IMR-90 (cell line): Measurements from ENCODE around the gene INSR. TPM values are rescaled to one million over a fixed set of nuclear protein-coding genes. Genes with fewer than 3 reads are reported as not detected.

ENCODE experiments used
- ATAC-seq: fragments of 200-7000 bp; cut with Tn5 transposase; 2 replicates; pipeline ENCODE4 v1.9.1; 2020; ENCODE audit warnings: low read depth, mild to moderate bottlenecking, moderate library complexity
- BruUV-seq: library from RNA; stranded (reverse); fragments of 400-500 nt; replicated peaks from 2 replicates; lab custom pipeline; 2021; lab: Mats Ljungman, UMichigan
- CTCF ChIA-PET: fragments of 300-600 bp; formaldehyde crosslinking; extraction: SDS; loops from one replicate; lab custom pipeline; 2021; ENCODE audit warnings: antibody characterized with exemption; lab: Yijun Ruan, JAX
- POLR2A ChIA-PET: fragments of 300-600 bp; sonication (Branson Sonifier 250); formaldehyde crosslinking; loops from one replicate; lab custom pipeline; 2022; ENCODE audit warnings: antibody characterized with exemption; ENCODE audit not compliant: unreplicated experiment; lab: Charles Lee
- DNase-seq: peaks from one replicate; pipeline ENCODE4 v3.0.0; 2013
- H2AFZ ChIP-seq: replicated peaks from 2 replicates; pipeline ENCODE3; 2013; ENCODE audit warnings: low read length, mild to moderate bottlenecking; ENCODE audit not compliant: poor library complexity
- H2AK5ac ChIP-seq: 2 replicates; pipeline ENCODE4 v1.6.1; 2013; ENCODE audit warnings: low read depth, low read length, inconsistent platforms
- H2AK9ac ChIP-seq: replicated peaks from 2 replicates; pipeline ENCODE3; 2013; ENCODE audit warnings: mild to moderate bottlenecking, low read depth, low read length, moderate library complexity; ENCODE audit not compliant: poor library complexity
- H2BK120ac ChIP-seq: 2 replicates; pipeline ENCODE4 v1.6.1; 2013; ENCODE audit warnings: low read depth, low read length, inconsistent platforms
- H2BK15ac ChIP-seq: 3 replicates; pipeline ENCODE4 v1.6.1; 2013; ENCODE audit warnings: low read depth, low read length, inconsistent platforms
- H2BK20ac ChIP-seq: 2 replicates; pipeline ENCODE4 v1.6.1; 2013; ENCODE audit warnings: low read depth, mild to moderate bottlenecking, inconsistent platforms, low read length, moderate library complexity
- H2BK5ac ChIP-seq: 2 replicates; pipeline ENCODE4 v1.6.1; 2013; ENCODE audit warnings: mild to moderate bottlenecking, low read depth, low read length, inconsistent platforms; ENCODE audit not compliant: poor library complexity, severe bottlenecking
- H3K14ac ChIP-seq: replicated peaks from 2 replicates; pipeline ENCODE4 v1.6.1; 2013; ENCODE audit warnings: low read depth, low read length, inconsistent platforms
- H3K18ac ChIP-seq: 2 replicates; pipeline ENCODE4 v1.6.1; 2013; ENCODE audit warnings: low read depth, low read length, control low read depth
- H3K23ac ChIP-seq: 2 replicates; pipeline ENCODE4 v1.6.1; 2013; ENCODE audit warnings: low read depth, low read length, inconsistent platforms
- H3K27ac ChIP-seq: 2 replicates; pipeline ENCODE4 v1.5.1; 2013; ENCODE audit warnings: mild to moderate bottlenecking, control low read depth, low read length; ENCODE audit not compliant: insufficient read depth
- H3K27me3 ChIP-seq: 2 replicates; pipeline ENCODE4 v1.6.1; 2013; ENCODE audit warnings: low read length; ENCODE audit not compliant: control insufficient read depth, insufficient read depth
- H3K36me3 ChIP-seq: 2 replicates; pipeline ENCODE4 v1.6.1; 2013; ENCODE audit warnings: low read length, mixed read lengths; ENCODE audit not compliant: control insufficient read depth, insufficient read depth
- H3K4ac ChIP-seq: 2 replicates; pipeline ENCODE4 v1.6.1; 2013; ENCODE audit warnings: low read depth, low read length, inconsistent platforms
- H3K4me1 ChIP-seq: 2 replicates; pipeline ENCODE4 v1.6.1; 2013; ENCODE audit warnings: low read length, mixed read lengths; ENCODE audit not compliant: control insufficient read depth, insufficient read depth
- H3K4me2 ChIP-seq: 2 replicates; pipeline ENCODE4 v1.6.1; 2013; ENCODE audit warnings: low read depth, mild to moderate bottlenecking, control low read depth, low read length, moderate library complexity
- H3K4me3 ChIP-seq: 2 replicates; pipeline ENCODE4 v1.5.1; 2013; ENCODE audit warnings: low read depth, mild to moderate bottlenecking, control low read depth, low read length, moderate library complexity; ENCODE audit not compliant: insufficient read depth
- H3K56ac ChIP-seq: 2 replicates; pipeline ENCODE4 v1.6.1; 2013; ENCODE audit warnings: low read length, inconsistent platforms; ENCODE audit not compliant: insufficient read depth; ENCODE audit errors: extremely low read depth
- H3K79me1 ChIP-seq, 2 experiments: 2 replicates each; pipeline ENCODE4 v1.6.1; 2013; ENCODE audit warnings: low read length in 2 of 2, inconsistent platforms in 1 of 2, low read depth in 1 of 2
- H3K9ac ChIP-seq: 2 replicates; pipeline ENCODE4 v1.6.1; 2013; ENCODE audit warnings: low read depth, low read length, control low read depth
- H3K9me1 ChIP-seq: 2 replicates; pipeline ENCODE4 v1.6.1; 2013; ENCODE audit warnings: low read length, inconsistent platforms; ENCODE audit not compliant: insufficient read depth
- H3K9me3 ChIP-seq: 2 replicates; pipeline ENCODE4 v1.6.1; 2013; ENCODE audit warnings: low read length; ENCODE audit not compliant: control insufficient read depth, insufficient read depth
- H4K20me1 ChIP-seq: 2 replicates; pipeline ENCODE4 v1.6.1; 2013; ENCODE audit warnings: low read length, inconsistent platforms; ENCODE audit not compliant: insufficient read depth
- H4K5ac ChIP-seq: 2 replicates; pipeline ENCODE4 v1.6.1; 2013; ENCODE audit warnings: mild to moderate bottlenecking, low read depth, low read length, control low read depth
- H4K8ac ChIP-seq, 2 experiments: 2 replicates each; pipeline ENCODE4 v1.6.1; 2013; ENCODE audit warnings: low read depth in 2 of 2, low read length in 2 of 2, control low read depth in 1 of 2, inconsistent platforms in 1 of 2
- H4K91ac ChIP-seq: 2 replicates; pipeline ENCODE4 v1.6.1; 2013; ENCODE audit warnings: low read depth, low read length, inconsistent platforms; ENCODE audit not compliant: insufficient read depth
- CEBPB ChIP-seq: IDR thresholded peaks from 2 replicates; pipeline ENCODE4 v1.6.1; 2012; ENCODE audit warnings: low read depth, low read length, improper control_type of control experiment
- CHD1 ChIP-seq: IDR thresholded peaks from 2 replicates; pipeline ENCODE4 v1.6.1; 2012; ENCODE audit warnings: low read depth, low read length, improper control_type of control experiment
- FOS ChIP-seq: fragments of 150-350 bp; IDR thresholded peaks from 2 replicates; pipeline ENCODE4 v1.6.1; 2016; ENCODE audit warnings: low read depth, low read length
- MAFK ChIP-seq: IDR thresholded peaks from 2 replicates; pipeline ENCODE4 v1.6.1; 2012; ENCODE audit warnings: low read depth, low read length, improper control_type of control experiment
- MAZ ChIP-seq: IDR thresholded peaks from 2 replicates; pipeline ENCODE4 v1.6.1; 2012; ENCODE audit warnings: low read depth, mild to moderate bottlenecking, low read length, improper control_type of control experiment, moderate library complexity, borderline replicate concordance
- MXI1 ChIP-seq: IDR thresholded peaks from 2 replicates; pipeline ENCODE4 v1.6.1; 2012; ENCODE audit warnings: low read depth, mild to moderate bottlenecking, low read length, moderate library complexity, borderline replicate concordance
- POLR2A ChIP-seq: IDR thresholded peaks from 2 replicates; pipeline ENCODE4 v1.6.1; 2012; ENCODE audit warnings: mild to moderate bottlenecking, low read depth, low read length
- RCOR1 ChIP-seq: IDR thresholded peaks from 2 replicates; pipeline ENCODE4 v1.6.1; 2012; ENCODE audit warnings: mild to moderate bottlenecking, low read length, improper control_type of control experiment; ENCODE audit not compliant: insufficient replicate concordance
- RFX5 ChIP-seq: IDR thresholded peaks from 2 replicates; pipeline ENCODE4 v1.8.0; 2012; ENCODE audit warnings: low read depth, mild to moderate bottlenecking, low read length, moderate library complexity
- SMC3 ChIP-seq: fragments of 150-350 bp; IDR thresholded peaks from 2 replicates; pipeline ENCODE4 v1.6.1; 2016; ENCODE audit warnings: low read depth, mild to moderate bottlenecking, antibody characterized with exemption, low read length, moderate library complexity
- WGBS, 2 experiments: methylation state at CpG; one replicate each; pipeline versions ENCODE4 v1.1.5 to v1.1.7; 2013; ENCODE audit warnings: missing lambda C conversion rate in 2 of 2; ENCODE audit not compliant: insufficient read length in 1 of 2; ENCODE audit errors: extremely low coverage in 2 of 2; 5-methylcytosine and 5-hydroxymethylcytosine counted together
- dilution Hi-C: fragments of 300-500 bp; cut with HindIII; formaldehyde crosslinking; loops from one replicate; pipeline ENCODE4 v1.14.3; 2018; ENCODE audit warnings: low sequenced_read_pairs; ENCODE audit not compliant: unreplicated experiment
- in situ Hi-C: fragments of 300-500 bp; cut with MboI; formaldehyde crosslinking; loops from 3 replicates; pipeline ENCODE4 v1.14.3; 2019; ENCODE audit warnings: low sequenced_read_pairs, inconsistent platforms, mixed read lengths
- intact Hi-C: fragments of 100-400 bp; cut with micrococcal nuclease; formaldehyde crosslinking; loops from 2 replicates; pipeline ENCODE4 v1.10.0; 2022
- polyA plus RNA-seq, 3 experiments: library from polyadenylated mRNA; depleted of rRNA; stranded (reverse); fragments of >200 nt; gene quantifications; 2 replicates each; pipeline ENCODE4 v1.2.3, GENCODE V29; 2012; ENCODE audit warnings: low replicate concordance in 1 of 3
- total RNA-seq: library from RNA; depleted of rRNA; stranded (reverse); fragments of >200 nt; gene quantifications from 2 replicates; pipeline ENCODE4 v1.2.3, GENCODE V29; 2012

The INSR gene
- total and polyA plus RNA-seq, 2 of the 4 experiments (the other 2 are of a cell fraction): 2.8 to 7.9 TPM

DNA sequence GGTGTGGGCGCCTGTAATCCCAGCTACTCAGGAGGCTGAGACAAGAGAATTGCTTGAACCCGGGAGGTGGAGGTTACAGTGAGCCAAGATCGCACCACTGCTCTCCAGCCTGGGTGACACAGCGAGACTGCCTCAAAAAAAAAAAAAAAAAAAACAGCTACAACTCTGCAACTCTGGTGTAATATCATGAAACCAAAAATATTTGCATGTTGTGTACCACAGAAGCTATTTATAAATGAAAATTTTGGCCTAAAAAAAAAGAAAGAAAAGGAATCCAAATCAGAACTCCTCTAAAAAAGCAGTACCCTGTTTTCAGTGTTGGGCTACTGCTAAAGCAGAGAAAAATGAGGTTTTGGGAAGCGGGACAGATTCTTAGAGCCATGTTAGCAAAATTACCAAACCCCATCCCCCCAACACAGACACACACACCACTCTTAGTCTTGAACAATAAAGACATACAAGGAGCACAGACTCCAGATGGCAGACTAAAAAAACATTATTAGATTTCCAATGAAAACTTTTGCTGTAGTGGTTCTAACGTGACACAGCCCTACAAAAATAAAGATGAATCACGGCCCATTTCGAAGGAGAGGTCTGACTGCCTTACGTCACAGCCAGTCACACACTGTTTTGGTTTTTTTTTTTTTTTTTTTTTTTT lies 51.5 kb downstream of the INSR start:
- dilution Hi-C loops: no loop called here
- no peak overlapping the region for H2BK15ac ChIP-seq
- H3K4me2 ChIP-seq: no peak overlapping the region
- no peaks in the 10 kb centered on the region for H3K4me1 ChIP-seq
- H4K5ac ChIP-seq: no peak overlapping the region
- in situ Hi-C loops: no loop called here
- H3K4ac ChIP-seq: no peak overlapping the region
- H4K20me1 ChIP-seq: no peaks in the 10 kb centered on the region
- H3K9ac ChIP-seq: no peak overlapping the region
- 20% methylated on average over 1 of the region's 9 CpGs; no CpG with 5 or more reads in 1 of the 2 experiments for WGBS, 2 experiments
- no peak overlapping the region for H2AK9ac ChIP-seq
- no peak overlapping the region for H2BK120ac ChIP-seq
- POLR2A ChIA-PET: interaction anchor here (0.6 kb wide), 1 partner anchor 12 kb away, joined by 8 read pairs; no protein-coding TSS in a partner anchor
- DNase-seq (peak; percentile 64), ATAC-seq (peak; percentile 21; the same call in 1 of the 2 replicates)
- H2BK5ac ChIP-seq: no peak overlapping the region
- no peaks in the 10 kb centered on the region; a peak in 1 of 4 replicates for H3K79me1 ChIP-seq
- H2AFZ ChIP-seq: no peak overlapping the region
- H2BK20ac ChIP-seq: no peak overlapping the region
- H3K9me3 ChIP-seq: peaks cover 7% of the 10 kb centered on the region
- BruUV-seq: no TSS peak
- no peak overlapping the region for H3K27ac ChIP-seq
- no peak overlapping the region for H3K4me3 ChIP-seq
- H2AK5ac ChIP-seq: no peak overlapping the region
- TF ChIP-seq MXI1: no peak
- TF ChIP-seq RCOR1: no peak
- TF ChIP-seq SMC3: no peak
- no peak for TF ChIP-seq FOS
- TF ChIP-seq POLR2A: no peak
- TF ChIP-seq MAFK: no peak
- TF ChIP-seq RFX5: no peak
- no peak for TF ChIP-seq CEBPB
- no peak for TF ChIP-seq CHD1
- TF ChIP-seq MAZ: no peak
- H3K18ac ChIP-seq: no peak overlapping the region
- H4K8ac ChIP-seq: no peak overlapping the region
- no peaks in the 10 kb centered on the region for H3K27me3 ChIP-seq
- intact Hi-C loops: no loop called here
- H3K56ac ChIP-seq: no peak overlapping the region
- CTCF ChIA-PET: interaction anchor here (0.7 kb wide), 1 partner anchor 14 kb away, joined by 3 read pairs; no protein-coding TSS in a partner anchor
- no peaks in the 10 kb centered on the region for H3K36me3 ChIP-seq
- no peaks in the 10 kb centered on the region for H3K9me1 ChIP-seq
- H4K91ac ChIP-seq: no peak overlapping the region
- H3K23ac ChIP-seq: no peak overlapping the region
- H3K14ac ChIP-seq: no peak overlapping the region
